GM19455 (cell line): ENCODE results near the gene MROH2B.

Experiments
- ATAC-seq: cut with Tn5 transposase; IDR thresholded peaks from one replicate; pipeline ENCODE4 v1.9.1; 2021; ENCODE audit not compliant: unreplicated experiment

Gene MROH2B

GRCh38 chr5:40973364-40974004 is 97.7 kb downstream of the MROH2B start:
- ATAC-seq: no peak

GRCh38 chr5:40972434-40972833 is 98.7 kb downstream of the MROH2B start:
- no peak for ATAC-seq

GRCh38 chr5:40962207-40962955 is 108.8 kb downstream of the MROH2B start:
- ATAC-seq: no peak

- ATAC-seq: no peak
Observed at GRCh38 chr5:40960037-40960436, 111.1 kb downstream of the MROH2B start.

- ATAC-seq: no peak
Observed at GRCh38 chr5:40958811-40959210, 112.3 kb downstream of the MROH2B start.

GRCh38 chr5:40957048-40957447 is 114.1 kb downstream of the MROH2B start:
- ATAC-seq: no peak

- ATAC-seq: no peak
Observed at GRCh38 chr5:40955313-40955712, 115.8 kb downstream of the MROH2B start.
